COLO668 (cell line): ENCODE results near the gene TCF4.

Experiments used
- DNase-seq: peaks from one replicate; lab custom pipeline; 2025; ENCODE audit not compliant: unreplicated experiment; lab: John Stamatoyannopoulos, UW

TCF4 gene

GRCh38 chr18:55547705-55548056 is 40.3 kb downstream of the TCF4 start:
- DNase-seq, result no peak

- DNase-seq, result no peak
Measured at GRCh38 chr18:55546851-55547704, 40.9 kb downstream of the TCF4 start.

- DNase-seq, result no peak
Measured at GRCh38 chr18:55544014-55544413, 44.0 kb downstream of the TCF4 start.

- no peak for DNase-seq
Measured at GRCh38 chr18:55543130-55543704, 44.8 kb downstream of the TCF4 start.

GRCh38 chr18:55541571-55541970 is 46.4 kb downstream of the TCF4 start:
- DNase-seq, result no peak

GRCh38 chr18:55539240-55539639 is 48.8 kb downstream of the TCF4 start:
- no peak for DNase-seq

GRCh38 chr18:55534996-55535395 is 53.0 kb downstream of the TCF4 start:
- no peak for DNase-seq

- no peak for DNase-seq
Measured at GRCh38 chr18:55534547-55534946, 53.4 kb downstream of the TCF4 start.

- no peak for DNase-seq
Measured at GRCh38 chr18:55530166-55530565, 57.8 kb downstream of the TCF4 start.

- no peak for DNase-seq
Measured at GRCh38 chr18:55529581-55529980, 58.4 kb downstream of the TCF4 start.

GRCh38 chr18:55525845-55526244 is 62.1 kb downstream of the TCF4 start:
- DNase-seq, result no peak

- DNase-seq, result no peak
Measured at GRCh38 chr18:55524353-55525073, 63.5 kb downstream of the TCF4 start.

- DNase-seq, result no peak
Measured at GRCh38 chr18:55523001-55523400, 65.0 kb downstream of the TCF4 start.

GRCh38 chr18:55522011-55522410 is 66.0 kb downstream of the TCF4 start:
- DNase-seq, result peak; percentile 27

- DNase-seq, result no peak
Measured at GRCh38 chr18:55517055-55517454, 70.9 kb downstream of the TCF4 start.

GRCh38 chr18:55515941-55516710 is 71.9 kb downstream of the TCF4 start:
- DNase-seq, result no peak

- no peak for DNase-seq
Measured at GRCh38 chr18:55515214-55515613, 72.8 kb downstream of the TCF4 start.

GRCh38 chr18:55513161-55513560 is 74.8 kb downstream of the TCF4 start:
- DNase-seq, result no peak

GRCh38 chr18:55511277-55511676 is 76.7 kb downstream of the TCF4 start:
- DNase-seq, result no peak

GRCh38 chr18:55510809-55511208 is 77.2 kb downstream of the TCF4 start:
- no peak for DNase-seq

GRCh38 chr18:55509631-55510324 is 78.2 kb downstream of the TCF4 start:
- no peak for DNase-seq
